Measurements from ENCODE around the gene ALG12. TPM values are rescaled to one million over a fixed set of nuclear protein-coding genes. Genes with fewer than 3 reads are reported as not detected.

Gene ALG12
- total and polyA plus RNA-seq, 2 of the 8 experiments (the other 6 are each of a cell fraction or from before 2014, with no cell fraction given) = 13.4 to 22.5 TPM

DNA sequence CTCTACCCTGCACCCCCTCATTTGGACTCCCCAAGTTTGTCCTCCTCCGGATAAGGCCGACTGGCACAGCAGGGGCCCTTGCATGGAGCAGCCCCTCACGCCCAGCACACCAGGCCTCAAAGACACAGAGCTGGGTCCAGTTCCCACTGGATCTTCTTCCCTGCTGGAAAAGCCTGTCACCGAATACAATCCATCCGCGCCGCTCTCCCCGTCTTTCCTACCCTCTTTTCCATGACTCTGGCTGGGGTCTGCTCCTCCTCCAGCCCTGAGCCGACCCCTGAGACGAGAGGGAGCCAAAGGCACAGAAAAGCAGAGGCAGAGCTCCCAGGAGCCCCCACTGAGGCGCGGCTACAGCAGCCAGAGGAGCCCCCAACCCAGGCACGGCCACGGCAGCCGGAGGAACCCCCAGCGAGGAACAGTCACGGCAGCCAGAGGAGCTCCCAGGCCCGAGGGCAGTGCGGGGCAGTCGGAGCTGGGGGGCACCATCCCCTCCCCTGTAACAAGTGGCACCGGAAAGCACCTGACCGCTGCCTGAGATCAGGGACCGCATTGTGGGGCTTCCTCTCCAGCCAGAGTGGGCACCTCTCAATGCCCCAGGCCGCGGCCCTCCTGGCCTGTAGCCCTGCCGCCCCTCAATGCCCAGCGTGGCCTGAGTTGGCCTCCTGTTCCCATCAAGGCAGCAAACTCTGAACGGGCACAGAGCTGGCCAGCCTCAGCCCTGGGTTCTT is 12.0 kb downstream of the ALG12 start (continued):
- TF ChIP-seq TCF12 (IDR thresholded peaks at IDR 0.05; ENCODE audit: low read depth, low read length) (no peak), PHF8 (conservative IDR thresholded peaks at IDR 0.05; ENCODE audit: low read depth, low read length) (no peak), TAF1 (IDR thresholded peaks at IDR 0.05; ENCODE audit: low read depth, low read length) (no peak), JUN (IDR thresholded peaks at IDR 0.05; ENCODE audit: low read depth, low read length) (no peak), SP2 (IDR thresholded peaks at IDR 0.05; ENCODE audit: low read length) (no peak)
- TF ChIP-seq, protein P1, sequence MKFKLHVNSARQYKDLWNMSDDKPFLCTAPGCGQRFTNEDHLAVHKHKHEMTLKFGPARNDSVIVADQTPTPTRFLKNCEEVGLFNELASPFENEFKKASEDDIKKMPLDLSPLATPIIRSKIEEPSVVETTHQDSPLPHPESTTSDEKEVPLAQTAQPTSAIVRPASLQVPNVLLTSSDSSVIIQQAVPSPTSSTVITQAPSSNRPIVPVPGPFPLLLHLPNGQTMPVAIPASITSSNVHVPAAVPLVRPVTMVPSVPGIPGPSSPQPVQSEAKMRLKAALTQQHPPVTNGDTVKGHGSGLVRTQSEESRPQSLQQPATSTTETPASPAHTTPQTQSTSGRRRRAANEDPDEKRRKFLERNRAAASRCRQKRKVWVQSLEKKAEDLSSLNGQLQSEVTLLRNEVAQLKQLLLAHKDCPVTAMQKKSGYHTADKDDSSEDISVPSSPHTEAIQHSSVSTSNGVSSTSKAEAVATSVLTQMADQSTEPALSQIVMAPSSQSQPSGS (IDR thresholded peaks at IDR 0.05; ENCODE audit: low read length) = no peak

Data from H1 (cell line).